ENCODE data around the gene RPL18.

RPL18 gene

GRCh38 chr19:48613024-48613851, 5.7 kb downstream of the RPL18 start:
- no peak for DNase-seq

GRCh38 chr19:48611872-48612271, 7.1 kb downstream of the RPL18 start:
- no peak for DNase-seq

- no peak for DNase-seq
Measured at GRCh38 chr19:48609571-48610108, 9.3 kb downstream of the RPL18 start.

GRCh38 chr19:48608798-48609263, 10.1 kb downstream of the RPL18 start:
- DNase-seq, result peak; percentile 76

- DNase-seq, result no peak
Measured at GRCh38 chr19:48607359-48607755, 11.6 kb downstream of the RPL18 start.

- no peak for DNase-seq
Measured at GRCh38 chr19:48606463-48607358, 12.3 kb downstream of the RPL18 start, which contains the start of gene SPACA4. SPACA4 (plus strand) TSS chr19:48606742; CDS start chr19:48606979, 237 bp downstream.

GRCh38 chr19:48603850-48604249, 15.1 kb downstream of the RPL18 start:
- no peak for DNase-seq

GRCh38 chr19:48603449-48603848, 15.5 kb downstream of the RPL18 start:
- no peak for DNase-seq

- DNase-seq, result no peak
Measured at GRCh38 chr19:48603001-48603400, 16.0 kb downstream of the RPL18 start.

- no peak for DNase-seq
Measured at GRCh38 chr19:48600679-48601417, 18.1 kb downstream of the RPL18 start.

- DNase-seq, result no peak
Measured at GRCh38 chr19:48598996-48599700, 19.8 kb downstream of the RPL18 start.

- DNase-seq, result no peak
Measured at GRCh38 chr19:48596679-48597465, 22.1 kb downstream of the RPL18 start.

- no peak for DNase-seq
Measured at GRCh38 chr19:48596237-48596636, 22.7 kb downstream of the RPL18 start.

- no peak for DNase-seq
Measured at GRCh38 chr19:48595833-48596232, 23.1 kb downstream of the RPL18 start.

GRCh38 chr19:48595171-48595570, 23.8 kb downstream of the RPL18 start:
- DNase-seq, result no peak

- no peak for DNase-seq
Measured at GRCh38 chr19:48591021-48591420, 28.0 kb downstream of the RPL18 start.

GRCh38 chr19:48588670-48589401, 30.1 kb downstream of the RPL18 start:
- peak; percentile 69 for DNase-seq

GRCh38 chr19:48587387-48587786, 31.6 kb downstream of the RPL18 start:
- DNase-seq, result no peak

GRCh38 chr19:48582168-48582567, 36.8 kb downstream of the RPL18 start:
- no peak for DNase-seq

- no peak for DNase-seq
Measured at GRCh38 chr19:48578891-48579290, 40.1 kb downstream of the RPL18 start.

Data from NCI-H1694 treated with DMSO at 0.1 percent for 48 hours (cell line).